Small intestine (tissue), 7 donors: ENCODE measurements around the gene DOC2B. TPM values are rescaled to one million over a fixed set of nuclear protein-coding genes. Genes with fewer than 3 reads are reported as not detected.

ENCODE experiments used
- DNase-seq, 2 donors: peaks; one replicate each; pipeline versions ENCODE4 v3.0.0 to v3.0.0-alpha.2; 2013
- FAIRE-seq: peaks from 2 replicates; lab custom pipeline; 2012; peaks lifted over from hg19 to GRCh38; lab: Jason Lieb, UNC
- H3K27ac ChIP-seq, 3 donors: one replicate each; pipeline ENCODE4 v1.5.1; 2013; ENCODE audit warnings: low read length in 2 of 3, mild to moderate bottlenecking in 2 of 3, control low read depth in 1 of 3, inconsistent platforms in 1 of 3, low read depth in 1 of 3, moderate library complexity in 1 of 3
- H3K27me3 ChIP-seq, 3 donors: one replicate each; pipeline ENCODE4 v1.6.1; 2013; ENCODE audit warnings: low read length in 3 of 3, inconsistent platforms in 1 of 3; ENCODE audit not compliant: control insufficient read depth in 3 of 3, insufficient read depth in 3 of 3
- H3K36me3 ChIP-seq, 3 donors: one replicate each; pipeline ENCODE4 v1.6.1; 2013; ENCODE audit warnings: low read length in 3 of 3, inconsistent platforms in 1 of 3, low read depth in 1 of 3, mild to moderate bottlenecking in 1 of 3, moderate library complexity in 1 of 3; ENCODE audit not compliant: control insufficient read depth in 3 of 3, insufficient read depth in 2 of 3
- H3K4me1 ChIP-seq, 3 donors: one replicate each; pipeline ENCODE4 v1.6.1; 2013; ENCODE audit warnings: low read length in 2 of 3, inconsistent platforms in 1 of 3, low read depth in 1 of 3, mild to moderate bottlenecking in 1 of 3, moderate library complexity in 1 of 3; ENCODE audit not compliant: control insufficient read depth in 3 of 3, insufficient read depth in 2 of 3
- H3K4me3 ChIP-seq, 3 donors: one replicate each; pipeline ENCODE4 v1.5.1; 2013; ENCODE audit warnings: low read length in 3 of 3, control low read depth in 1 of 3, inconsistent platforms in 1 of 3, low read depth in 1 of 3, mild to moderate bottlenecking in 1 of 3, moderate library complexity in 1 of 3
- H3K9me3 ChIP-seq, 2 donors: one replicate each; pipeline ENCODE4 v1.6.1; 2013; ENCODE audit warnings: low read depth in 1 of 2, low read length in 1 of 2; ENCODE audit not compliant: control insufficient read depth in 2 of 2, insufficient read depth in 1 of 2
- WGBS, 3 donors: extraction: QIAGEN DNeasy Blood & Tissue Kit; methylation state at CpG; one replicate each; pipeline ENCODE4 v1.1.7; 2013; 5-methylcytosine and 5-hydroxymethylcytosine counted together
- polyA plus RNA-seq, 4 donors: library from polyadenylated mRNA; stranded (reverse) in 3 of 4; unstranded in 1 of 4; fragments of 200-250 nt in 3 of 4; fragments of 120-200 nt in 1 of 4; gene quantifications; one replicate each; pipeline versions ENCODE4 v1.2.1 to v1.2.3, GENCODE V29; 2013
- donor health status: healthy with polysubstance abuse.
- donor health status: control.
- donor health status: control.
- donor health status: Bipolar disorder and iron deficiency.
- donor health status: healthy.

The DOC2B gene
- polyA plus RNA-seq, 4 donors: under 0.01 to 12.7 (median 0.91) TPM

DNA sequence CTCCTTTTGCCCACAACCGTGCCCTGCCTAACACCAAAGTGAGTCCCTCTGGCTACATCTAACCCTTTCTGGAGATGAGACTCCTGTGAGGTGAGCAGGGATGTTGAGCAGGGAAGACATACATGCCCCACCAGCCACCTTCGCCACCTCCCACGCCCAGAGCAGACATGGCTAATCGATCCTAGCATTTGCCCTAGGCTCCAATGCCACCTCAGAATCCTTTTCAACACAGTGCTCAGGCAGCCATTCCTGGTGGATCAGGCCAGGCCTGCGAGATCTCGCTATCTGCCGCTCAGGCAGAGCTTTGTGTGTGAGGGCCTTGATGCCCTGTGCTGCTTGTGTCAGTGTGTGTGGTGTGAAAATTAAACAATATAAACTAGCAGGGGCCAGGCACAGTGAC lies 23.1 kb downstream of the DOC2B start:
- no peak for DNase-seq
- Histone ChIP-seq H3K4me1 (no peaks in the 10 kb centered on the region), H3K9me3 (no peaks in the 10 kb centered on the region), H3K4me3 (no peak overlapping the region), H3K36me3 (no peaks in the 10 kb centered on the region), H3K27ac (no peak overlapping the region), H3K27me3 (no peaks in the 10 kb centered on the region)
- WGBS, 3 donors: 90 to 93% (median 93%) methylated on average over 7 of the region's 7 CpGs
- FAIRE-seq: no peak

- DNase-seq: no peak
- 88 to 94% (median 93%) methylated on average over 4 of the region's 4 CpGs for WGBS, 3 donors
- no peak overlapping the region for H3K27ac ChIP-seq
- H3K36me3 ChIP-seq: no peaks in the 10 kb centered on the region
- no peak for FAIRE-seq
- no peaks in the 10 kb centered on the region for H3K9me3 ChIP-seq
- no peaks in the 10 kb centered on the region for H3K27me3 ChIP-seq
- no peak overlapping the region for H3K4me3 ChIP-seq
- H3K4me1 ChIP-seq: no peaks in the 10 kb centered on the region
These were observed 23.5 kb downstream of the DOC2B start for GRCh38 chr17:157901-158300.

DNA sequence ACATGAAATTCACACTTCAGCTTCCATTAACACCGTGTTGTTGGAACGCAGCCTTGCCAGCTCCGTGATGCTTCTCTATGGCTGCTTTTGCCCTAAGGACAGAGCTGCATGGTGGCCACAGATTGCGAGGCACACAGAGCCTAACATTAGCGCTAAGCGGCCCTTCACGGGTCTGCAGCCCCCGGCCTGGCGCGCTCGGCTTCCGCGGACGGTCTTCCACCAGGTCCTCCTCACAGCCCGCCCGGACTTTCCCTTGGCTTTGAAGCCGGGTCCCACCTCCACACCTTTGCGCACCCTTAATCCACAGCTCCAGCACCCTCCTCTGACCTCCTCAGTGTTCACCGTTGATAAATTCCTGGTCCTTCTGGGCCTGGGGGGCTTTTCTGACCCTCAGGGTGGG lies 24.5 kb downstream of the DOC2B start:
- Histone ChIP-seq H3K4me1 (no peaks in the 10 kb centered on the region), H3K36me3 (no peaks in the 10 kb centered on the region), H3K4me3 (no peak overlapping the region), H3K27me3 (no peaks in the 10 kb centered on the region), H3K27ac (no peak overlapping the region), H3K9me3 (no peaks in the 10 kb centered on the region)
- 90 to 92% (median 91%) methylated on average over 19 of the region's 19 CpGs for WGBS, 3 donors
- DNase-seq (no peak), FAIRE-seq (no peak)

DNA sequence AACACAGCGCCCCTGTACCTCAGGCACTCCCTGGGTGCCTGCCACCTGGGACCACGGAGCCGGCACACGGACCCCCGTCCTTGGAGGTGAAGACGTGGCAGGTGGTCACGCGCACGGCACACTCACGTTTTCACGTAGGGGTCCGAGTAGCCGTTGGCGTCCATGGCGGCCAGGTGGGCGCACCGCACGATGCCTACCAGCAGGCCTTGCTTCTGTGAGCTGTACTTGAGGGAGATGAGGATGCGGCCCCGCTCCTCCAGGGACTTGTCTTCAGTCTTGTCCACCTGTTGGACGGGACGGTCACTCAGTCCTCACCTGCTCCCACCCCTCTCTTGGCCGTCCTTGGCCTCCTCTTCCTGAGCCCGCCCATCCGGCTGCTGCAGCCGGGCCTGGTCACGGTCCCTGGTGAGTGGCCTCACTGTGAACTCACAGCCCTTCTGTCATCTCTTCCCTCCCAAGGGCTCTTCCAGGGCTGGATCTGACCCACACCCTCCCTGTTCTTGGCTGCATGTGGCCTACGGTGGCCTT lies 25.3 kb downstream of the DOC2B start:
- Histone ChIP-seq H3K36me3 (no peaks in the 10 kb centered on the region), H3K4me1 (no peaks in the 10 kb centered on the region), H3K4me3 (no peak overlapping the region), H3K27me3 (no peaks in the 10 kb centered on the region), H3K27ac (no peak overlapping the region), H3K9me3 (no peaks in the 10 kb centered on the region)
- FAIRE-seq: no peak
- WGBS, 3 donors: 93 to 96% (median 95%) methylated on average over 26 to 28 of the region's 28 CpGs
- DNase-seq: no peak

DNA sequence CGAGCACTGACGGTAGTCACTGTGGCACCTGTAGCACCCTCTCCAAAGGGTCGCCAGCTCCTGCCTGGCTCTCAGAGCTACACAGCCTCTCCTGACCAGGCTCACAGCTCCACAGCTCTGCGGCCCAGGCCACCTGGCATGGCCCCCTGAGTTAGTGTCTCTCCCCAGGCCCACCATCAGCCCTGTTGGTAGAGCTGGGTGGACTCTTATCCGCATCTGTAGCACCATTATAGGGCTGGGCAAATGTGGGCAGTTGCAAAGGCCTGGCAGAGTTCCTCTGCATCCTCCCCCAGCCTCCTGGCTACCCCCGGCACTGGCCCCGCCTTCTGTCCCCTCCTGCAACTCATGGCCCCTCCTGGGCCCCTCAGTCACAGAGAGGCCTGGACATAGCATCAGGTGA lies 25.9 kb downstream of the DOC2B start:
- H3K4me1 ChIP-seq: no peaks in the 10 kb centered on the region
- FAIRE-seq: no peak
- DNase-seq: no peak
- no peak overlapping the region for H3K27ac ChIP-seq
- no peaks in the 10 kb centered on the region for H3K36me3 ChIP-seq
- H3K9me3 ChIP-seq: no peaks in the 10 kb centered on the region
- H3K4me3 ChIP-seq: no peak overlapping the region
- H3K27me3 ChIP-seq: no peaks in the 10 kb centered on the region
- WGBS, 3 donors: 80 to 84% (median 83%) methylated on average over 7 of the region's 7 CpGs

DNA sequence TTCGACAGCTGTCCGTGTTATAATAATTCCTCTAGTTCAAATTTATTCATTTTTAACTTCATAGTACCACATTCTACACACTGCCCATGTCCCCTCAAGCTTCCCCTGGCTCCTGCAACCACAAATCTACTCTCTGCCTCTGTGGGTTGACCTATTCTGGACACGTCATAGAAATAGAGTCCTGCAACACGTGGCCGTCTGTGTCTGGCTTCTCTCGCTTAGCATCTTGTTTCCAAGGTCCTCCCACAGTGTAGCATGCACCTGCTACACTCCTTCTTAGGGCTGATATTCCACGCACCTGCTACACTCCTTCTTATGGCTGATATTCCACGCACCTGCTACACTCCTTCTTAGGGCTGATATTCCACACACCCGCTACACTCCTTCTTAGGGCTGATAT lies 27.6 kb downstream of the DOC2B start:
- no peak for FAIRE-seq
- WGBS, 3 donors: 65 to 83% (median 71%) methylated on average over 9 of the region's 9 CpGs

DNA sequence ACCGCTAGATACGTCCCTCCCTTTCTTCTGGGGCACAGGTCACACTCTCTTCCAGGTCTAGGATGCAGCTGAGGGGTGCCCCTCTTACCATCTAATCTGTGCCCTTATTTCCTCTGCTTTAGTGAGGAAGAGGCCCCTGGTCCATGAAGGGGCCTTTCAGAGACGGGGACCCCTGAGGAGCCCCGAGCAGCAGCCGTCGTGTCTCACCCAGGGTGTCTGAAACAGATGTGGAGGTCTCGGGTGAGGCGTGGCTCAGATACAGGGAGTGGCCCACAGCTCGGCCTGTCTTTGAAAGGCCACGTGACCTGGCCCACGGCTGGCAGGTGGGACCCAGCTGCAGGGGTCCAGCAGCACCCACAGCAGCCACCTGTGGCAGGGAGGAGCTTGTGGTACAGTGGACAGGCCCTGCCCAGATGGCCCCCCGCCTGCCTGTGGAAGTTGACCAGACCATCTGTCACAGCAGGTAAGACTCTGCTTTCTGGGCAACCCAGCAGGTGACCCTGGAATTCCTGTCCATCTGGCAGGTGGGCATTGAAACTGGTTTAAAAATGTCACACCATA lies 28.5 kb downstream of the DOC2B start:
- DNase-seq: no peak

More for the DNA sequence above, 27.6 kb downstream of the DOC2B start:
- H3K27me3 ChIP-seq: no peaks in the 10 kb centered on the region
- no peak for DNase-seq
- H3K4me3 ChIP-seq: no peak overlapping the region
- H3K4me1 ChIP-seq: no peaks in the 10 kb centered on the region
- no peaks in the 10 kb centered on the region for H3K9me3 ChIP-seq
- H3K36me3 ChIP-seq: no peaks in the 10 kb centered on the region
- no peak overlapping the region for H3K27ac ChIP-seq

GRCh38 chr17:151886-152859 lies 29.3 kb downstream of the DOC2B start:
- H3K27ac ChIP-seq: no peak overlapping the region
- FAIRE-seq (no peak), DNase-seq (no peak)
- no peaks in the 10 kb centered on the region for H3K9me3 ChIP-seq
- no peaks in the 10 kb centered on the region for H3K27me3 ChIP-seq
- H3K4me1 ChIP-seq: no peaks in the 10 kb centered on the region
- H3K36me3 ChIP-seq: no peaks in the 10 kb centered on the region
- H3K4me3 ChIP-seq: no peak overlapping the region
- 80 to 87% (median 80%) methylated on average over 26 of the region's 26 CpGs for WGBS, 3 donors

More for the DNA sequence above, 28.5 kb downstream of the DOC2B start:
- Histone ChIP-seq H3K9me3 (no peaks in the 10 kb centered on the region), H3K36me3 (no peaks in the 10 kb centered on the region), H3K27me3 (no peaks in the 10 kb centered on the region), H3K27ac (no peak overlapping the region), H3K4me3 (no peak overlapping the region), H3K4me1 (no peaks in the 10 kb centered on the region)
- WGBS, 3 donors: 41 to 73% (median 44%) methylated on average over 12 of the region's 12 CpGs
- no peak for FAIRE-seq
